Activated CD8-positive, alpha-beta T cell treated with anti-CD3 and anti-CD28 coated beads, Interleukin-2, amount 10 ng/mL, durations not matched to agents 7 days and 5 days (primary cell): Measurements from ENCODE around the gene TWF1. TPM values are rescaled to one million over a fixed set of nuclear protein-coding genes. Genes with fewer than 3 reads are reported as not detected.
"Not testable (repeated sequence)": the region's sequence is repeated elsewhere in the genome, so short reads cannot be mapped to it uniquely, and the experiment has no call there.

Source experiments
- ATAC-seq: fragments of 150-1000 bp; cut with Tn5 transposase; one replicate; pipeline ENCODE4 v1.10.0; 2021; ENCODE audit warnings: moderate library complexity
- CTCF ChIA-PET: fragments of 350-600 bp; sonication (Branson Sonifier 250); formaldehyde crosslinking; loops from one replicate; lab custom pipeline; 2021; ENCODE audit warnings: antibody characterized with exemption; lab: Charles Lee
- POLR2A ChIA-PET: fragments of 350-600 bp; sonication (Branson Sonifier 250); formaldehyde crosslinking; loops from one replicate; lab custom pipeline; 2021; ENCODE audit warnings: antibody characterized with exemption; lab: Charles Lee
- DNase-seq: peaks from one replicate; pipeline ENCODE4 v3.0.0-alpha.2; 2020
- H3K27ac Mint-ChIP-seq: one replicate; pipeline ENCODE4 v1.8.0; 2021; ENCODE audit warnings: mild to moderate bottlenecking, mixed read lengths
- H3K27me3 Mint-ChIP-seq: one replicate; pipeline ENCODE4 v1.8.0; 2021; ENCODE audit warnings: low read depth, mixed read lengths
- H3K36me3 Mint-ChIP-seq: one replicate; pipeline ENCODE4 v1.8.0; 2021; ENCODE audit warnings: low read depth, mixed read lengths
- H3K4me1 Mint-ChIP-seq: one replicate; pipeline ENCODE4 v1.8.0; 2021; ENCODE audit warnings: low read depth, mixed read lengths
- H3K4me3 Mint-ChIP-seq: one replicate; pipeline ENCODE4 v1.8.0; 2021; ENCODE audit warnings: mild to moderate bottlenecking, mixed read lengths
- H3K9me3 Mint-ChIP-seq: one replicate; pipeline ENCODE4 v1.8.0; 2022; ENCODE audit warnings: mixed read lengths; ENCODE audit not compliant: insufficient read depth
- total RNA-seq, 2 experiments: library from RNA; stranded (reverse); gene quantifications; one replicate each; pipeline ENCODE4 v1.2.3, GENCODE V29; 2021

The TWF1 gene
- total RNA-seq, 2 experiments from 2014 or later: 24.1 to 25.9 TPM

DNA sequence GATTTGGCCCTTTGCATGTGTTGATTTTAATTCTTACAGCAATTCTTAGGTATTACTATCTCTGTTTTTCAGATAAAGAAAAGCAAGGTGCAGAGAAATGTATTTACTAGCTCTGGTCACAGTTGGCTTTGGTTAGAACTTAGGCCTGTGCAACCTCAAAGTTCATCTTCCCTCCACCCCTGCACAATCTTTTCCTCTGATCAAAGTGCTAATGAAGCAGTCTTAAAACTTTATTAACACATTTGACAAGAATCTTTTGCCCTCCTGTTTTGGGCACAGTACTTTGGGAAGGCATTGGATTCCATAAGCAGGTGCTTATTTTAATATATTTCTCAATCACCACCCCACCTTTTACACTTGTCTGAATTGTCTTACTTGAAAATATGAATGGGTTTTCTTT is 44.6 kb downstream of the TWF1 start:
- ChIA-PET CTCF (no interaction called here), POLR2A (interaction anchor here (3.0 kb wide), 1 partner anchor 45 kb away, joined by 42 read pairs; the partner anchor contains the start of gene TWF1)
- Mint-ChIP-seq H3K9me3 (no peaks in the 10 kb centered on the region), H3K4me1 (peaks cover 48% of the 10 kb centered on the region), H3K27me3 (no peaks in the 10 kb centered on the region), H3K4me3 (peak overlapping the region; percentile 46), H3K36me3 (peaks cover 44% of the 10 kb centered on the region), H3K27ac (peak overlapping the region; percentile 22)
- DNase-seq (no peak), ATAC-seq (no peak)

DNA sequence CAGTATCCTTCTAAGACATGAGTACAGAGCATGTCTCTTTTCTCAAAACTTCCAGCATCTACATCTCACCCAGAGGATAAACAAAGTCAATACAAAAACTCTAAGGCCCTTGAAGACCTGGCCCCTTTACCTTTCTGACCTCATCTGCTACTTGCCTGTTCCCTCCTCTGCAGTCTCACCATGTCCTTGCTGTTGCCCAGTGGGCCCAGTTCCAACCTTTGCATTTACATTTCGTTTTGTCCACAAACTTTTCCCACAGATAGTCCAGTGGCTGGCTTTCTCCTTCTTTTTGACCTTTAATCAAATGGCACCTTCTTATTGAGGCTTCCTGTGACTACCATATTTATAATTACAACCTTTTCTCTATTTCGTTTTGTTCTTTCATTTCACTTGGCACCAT is 45.7 kb downstream of the TWF1 start:
- Mint-ChIP-seq H3K36me3 (peaks cover 51% of the 10 kb centered on the region), H3K27ac (peak overlapping the region; percentile 99), H3K27me3 (no peaks in the 10 kb centered on the region), H3K9me3 (no peaks in the 10 kb centered on the region), H3K4me3 (peak overlapping the region; percentile 97), H3K4me1 (peaks cover 55% of the 10 kb centered on the region)
- ATAC-seq (no peak), DNase-seq (no peak)
- POLR2A ChIA-PET: interaction anchor here (1.0 to 3.0 kb wide), 3 partner anchors 12 to 46 kb away, joined by 4 to 42 read pairs (median 4); partner anchors contain the start of gene TWF1
- CTCF ChIA-PET: interaction anchor here (1.7 kb wide), 1 partner anchor 123 kb away, joined by 7 read pairs; no protein-coding TSS in a partner anchor

GRCh38 chr12:43758728-43759563 is 47.2 kb downstream of the TWF1 start, which contains the start of the genes IRAK4 and PUS7L:
TSS of gene IRAK4 (plus strand) at chr12:43758951. CDS start at chr12:43768112, 9,161 bp downstream.
TSS of gene PUS7L (minus strand) at chr12:43758790. CDS start at chr12:43755245, 3,545 bp downstream.
- peaks cover 53% of the 10 kb centered on the region for H3K36me3 Mint-ChIP-seq

DNA sequence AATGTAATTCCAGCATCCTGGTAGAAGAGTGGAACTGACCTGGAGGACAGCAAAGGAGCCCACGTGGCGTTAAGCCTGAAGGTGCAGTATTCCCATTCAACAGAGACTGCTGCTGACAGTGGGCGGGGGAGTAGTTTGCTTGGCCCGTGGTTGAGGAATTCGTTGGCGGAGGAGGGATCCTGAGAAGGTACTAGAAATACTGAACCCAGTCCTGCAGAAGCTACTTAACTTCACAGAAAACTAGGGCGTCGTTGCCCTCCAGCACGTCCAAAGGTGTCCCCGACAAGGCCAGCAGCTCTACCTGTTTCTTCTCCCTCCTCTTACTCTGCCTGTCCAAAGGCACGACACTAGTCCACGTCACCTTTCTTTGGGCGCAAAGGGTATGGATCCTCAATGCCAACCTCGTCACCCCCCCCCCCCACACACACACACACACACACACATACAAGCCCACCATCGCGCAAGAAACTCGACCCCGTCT is 47.8 kb downstream of the TWF1 start:
- DNase-seq: no peak
- Mint-ChIP-seq H3K4me3 (peak overlapping the region; percentile 97), H3K36me3 (peaks cover 53% of the 10 kb centered on the region), H3K4me1 (peaks cover 61% of the 10 kb centered on the region), H3K27me3 (no peaks in the 10 kb centered on the region), H3K9me3 (no peaks in the 10 kb centered on the region), H3K27ac (peak overlapping the region; percentile 99)
- peak; percentile 20 for ATAC-seq
- CTCF ChIA-PET: interaction anchor here (1.2 to 2.0 kb wide), 3 partner anchors 8 to 48 kb away, joined by 3 to 26 read pairs (median 5); partner anchors contain the start of gene TWF1
- POLR2A ChIA-PET: interaction anchor here (0.9 to 3.0 kb wide), 6 partner anchors 9 to 53 kb away, joined by 3 to 42 read pairs (median 8); partner anchors contain the start of gene TWF1

More at GRCh38 chr12:43758728-43759563, 47.2 kb downstream of the TWF1 start, which contains the start of the genes IRAK4 and PUS7L:
- DNase-seq: peak; percentile 97
- ChIA-PET POLR2A (interaction anchor here (0.7 to 3.0 kb wide), 13 partner anchors 9 to 310 kb away, joined by 3 to 42 read pairs (median 3); partner anchors contain the start of gene TWF1), CTCF (interaction anchor here (1.0 to 2.0 kb wide), 7 partner anchors 9 to 124 kb away, joined by 3 to 26 read pairs (median 4); partner anchors contain the start of gene TWF1)
- Mint-ChIP-seq H3K4me3 (peak within 1 kb of the TSS; percentile 97), H3K27ac (peak within 1 kb of the TSS; percentile 99), H3K9me3 (no peaks in the 10 kb centered on the region), H3K27me3 (no peaks in the 10 kb centered on the region), H3K4me1 (peaks cover 64% of the 10 kb centered on the region)
- ATAC-seq: peak; percentile 96

- ATAC-seq: no peak
- ChIA-PET POLR2A (no interaction called here), CTCF (interaction anchor here (1.3 kb wide), 1 partner anchor 128 kb away, joined by 3 read pairs; no protein-coding TSS in a partner anchor)
- Mint-ChIP-seq H3K4me3 (no peak overlapping the region), H3K27me3 (no peaks in the 10 kb centered on the region), H3K27ac (no peak overlapping the region), H3K36me3 (peaks cover 52% of the 10 kb centered on the region), H3K4me1 (peaks cover 41% of the 10 kb centered on the region), H3K9me3 (peaks cover 4% of the 10 kb centered on the region)
- DNase-seq: no peak
Observed at GRCh38 chr12:43754015-43754414, 52.1 kb downstream of the TWF1 start.

DNA sequence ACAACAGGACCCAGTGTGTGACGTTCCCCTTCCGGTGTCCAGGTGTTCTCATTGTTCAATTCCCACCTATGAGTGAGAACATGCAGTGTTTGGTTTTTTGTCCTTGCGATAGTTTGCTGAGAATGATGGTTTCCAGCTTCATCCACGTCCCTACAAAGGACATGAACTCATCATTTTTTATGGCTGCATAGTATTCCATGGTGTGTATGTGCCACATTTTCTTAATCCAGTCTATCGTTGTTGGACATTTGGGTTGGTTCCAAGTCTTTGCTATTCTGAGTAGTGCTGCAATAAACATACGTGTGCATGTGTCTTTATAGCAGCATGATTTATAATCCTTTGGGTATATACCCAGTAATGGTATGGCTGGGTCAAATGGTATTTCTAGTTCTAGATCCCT is 54.8 kb downstream of the TWF1 start:
- CTCF ChIA-PET, DNase-seq, H3K4me3 Mint-ChIP-seq, POLR2A ChIA-PET, H3K27ac Mint-ChIP-seq, H3K27me3 Mint-ChIP-seq, ATAC-seq, H3K9me3 Mint-ChIP-seq: not testable (repeated sequence)
- peaks cover 53% of the 10 kb centered on the region for H3K36me3 Mint-ChIP-seq
- H3K4me1 Mint-ChIP-seq: peaks cover 30% of the 10 kb centered on the region

DNA sequence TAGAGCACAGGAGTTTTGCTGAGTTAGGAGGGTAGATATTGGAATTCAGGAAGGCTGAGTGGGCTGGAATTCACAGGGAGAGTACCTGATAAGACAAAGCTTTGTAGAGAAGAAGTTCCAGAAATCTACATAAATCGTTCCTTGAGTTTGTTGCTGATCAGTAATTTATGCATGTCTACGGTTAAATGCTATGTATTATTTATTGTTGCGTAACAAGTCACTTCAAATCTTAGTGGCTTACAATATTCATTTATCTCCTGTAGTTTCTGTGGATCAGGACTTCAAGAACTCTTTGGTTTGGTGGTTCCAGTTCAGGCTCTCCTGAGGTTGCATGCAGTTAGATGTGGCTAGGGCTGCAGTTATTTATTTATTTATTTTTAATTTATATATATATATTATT is 55.3 kb downstream of the TWF1 start:
- Mint-ChIP-seq H3K4me1 (peaks cover 28% of the 10 kb centered on the region), H3K27ac (no peak overlapping the region)

GRCh38 chr12:43749016-43749415 is 57.1 kb downstream of the TWF1 start:
- no peak overlapping the region for H3K4me3 Mint-ChIP-seq
- H3K36me3 Mint-ChIP-seq: peaks cover 48% of the 10 kb centered on the region
- peaks cover 16% of the 10 kb centered on the region for H3K4me1 Mint-ChIP-seq
- ATAC-seq (no peak), DNase-seq (no peak)
- H3K27ac Mint-ChIP-seq: no peak overlapping the region
- POLR2A ChIA-PET: interaction anchor here (1.6 kb wide), 1 partner anchor 10 kb away, joined by 6 read pairs; the partner anchor contains the start of genes IRAK4 and PUS7L
- H3K27me3 Mint-ChIP-seq: no peaks in the 10 kb centered on the region
- peaks cover 4% of the 10 kb centered on the region for H3K9me3 Mint-ChIP-seq
- CTCF ChIA-PET: no interaction called here

More for the DNA sequence above, 55.3 kb downstream of the TWF1 start:
- DNase-seq: no peak
- H3K9me3 Mint-ChIP-seq: peaks cover 4% of the 10 kb centered on the region
- no peak for ATAC-seq
- H3K36me3 Mint-ChIP-seq: peaks cover 52% of the 10 kb centered on the region
- no peaks in the 10 kb centered on the region for H3K27me3 Mint-ChIP-seq
- no peak overlapping the region for H3K4me3 Mint-ChIP-seq
- CTCF ChIA-PET: interaction anchor here (1.2 kb wide), 1 partner anchor 8 kb away, joined by 5 read pairs; the partner anchor contains the start of genes IRAK4 and PUS7L
- POLR2A ChIA-PET: no interaction called here

DNA sequence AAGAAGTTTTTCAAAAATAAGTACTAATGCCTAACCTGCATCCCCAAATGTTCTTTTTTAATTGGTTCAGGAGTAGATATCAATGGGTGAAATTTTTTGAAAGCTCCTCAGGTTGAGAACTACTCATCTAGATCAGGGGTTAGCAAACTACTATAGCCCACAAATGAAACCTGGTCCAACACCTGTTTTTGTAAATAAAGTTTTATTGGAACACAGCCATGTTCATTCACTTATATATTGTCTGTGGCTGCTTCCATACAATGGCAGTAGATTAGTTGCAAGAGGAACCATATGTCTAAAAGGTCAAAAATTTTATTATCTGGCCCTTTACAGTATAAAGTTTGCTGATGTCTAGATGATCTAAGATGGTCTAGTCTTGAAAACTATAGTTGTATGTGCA is 61.3 kb downstream of the TWF1 start:
- no peak overlapping the region for H3K4me3 Mint-ChIP-seq
- peaks cover 9% of the 10 kb centered on the region for H3K4me1 Mint-ChIP-seq
- CTCF ChIA-PET: no interaction called here

More for the DNA sequence above, 61.3 kb downstream of the TWF1 start:
- no peaks in the 10 kb centered on the region for H3K27me3 Mint-ChIP-seq
- no peaks in the 10 kb centered on the region for H3K9me3 Mint-ChIP-seq
- ATAC-seq (no peak), DNase-seq (no peak)
- POLR2A ChIA-PET: no interaction called here
- H3K36me3 Mint-ChIP-seq: peaks cover 41% of the 10 kb centered on the region
- no peak overlapping the region for H3K27ac Mint-ChIP-seq
